Tongue (tissue), 2 donors: ENCODE results near the gene PSMD2. TPM values are rescaled to one million over a fixed set of nuclear protein-coding genes. Genes with fewer than 3 reads are reported as not detected.
"Not testable (repeated sequence)": the region's sequence is repeated elsewhere in the genome, so short reads cannot be mapped to it uniquely, and the experiment has no call there.

Experiments used
- DNase-seq: peaks from one replicate; pipeline ENCODE4 v3.0.0-alpha.2; 2015
- total RNA-seq: library from RNA; depleted of rRNA; stranded (reverse); fragments of >200 nt; gene quantifications from one replicate; pipeline ENCODE4 v1.2.3, GENCODE V29; 2014

The PSMD2 gene
- 280 TPM for total RNA-seq

DNA sequence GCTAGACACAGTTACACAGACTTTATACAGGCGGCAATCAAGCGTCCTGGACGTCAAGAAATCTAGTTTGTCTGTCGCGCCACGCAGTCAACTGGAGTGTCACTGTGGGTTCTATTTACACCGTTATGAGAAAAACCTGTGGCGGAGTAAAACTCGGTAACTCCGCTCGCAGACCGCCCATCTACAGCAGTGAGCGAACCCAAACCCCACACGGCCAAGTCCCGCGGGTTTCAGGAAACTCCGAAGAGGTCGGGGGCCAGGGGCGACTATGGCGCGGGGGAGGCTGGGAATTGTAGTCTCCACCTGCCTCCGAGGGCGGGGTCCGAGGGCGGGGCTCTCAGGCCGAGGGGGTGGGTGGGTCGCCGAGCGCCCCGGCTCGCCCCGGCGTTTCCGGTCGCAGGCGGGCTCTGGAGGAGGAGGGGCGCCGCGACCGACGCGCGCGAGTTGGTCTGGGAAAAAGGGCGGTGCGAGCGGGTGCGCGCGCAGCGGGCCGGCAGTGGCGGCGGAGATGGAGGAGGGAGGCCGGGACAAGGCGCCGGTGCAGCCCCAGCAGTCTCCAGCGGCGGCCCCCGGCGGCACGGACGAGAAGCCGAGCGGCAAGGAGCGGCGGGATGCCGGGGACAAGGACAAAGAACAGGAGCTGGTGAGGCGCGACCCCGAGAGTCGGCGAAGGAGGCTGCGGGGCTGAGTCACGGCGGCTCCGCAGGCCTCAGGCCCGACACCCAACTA is at the start of gene PSMD2:
Gene PSMD2, plus strand, starts transcription at position 483 of the 729 bp plus-strand sequence. Its CDS starts 26 bp downstream, at position 509.
- peak; percentile 99 for DNase-seq

- peak; percentile 97 for DNase-seq
Observed at GRCh38 chr3:184249412-184250166, 49.5 kb upstream of the PSMD2 start, which contains the start of gene EEF1AKMT4. Gene EEF1AKMT4, plus strand, starts transcription at chr3:184249672. Its CDS starts 23 bp downstream, at chr3:184249695.

GRCh38 chr3:184250167-184250828 is 48.7 kb upstream of the PSMD2 start:
- peak; percentile 85 for DNase-seq

GRCh38 chr3:184255291-184256039 is 43.6 kb upstream of the PSMD2 start:
- no peak for DNase-seq

- no peak for DNase-seq
Observed at GRCh38 chr3:184257083-184257915, 41.7 kb upstream of the PSMD2 start.

GRCh38 chr3:184258926-184259325 is 40.1 kb upstream of the PSMD2 start:
- DNase-seq, result no peak

DNA sequence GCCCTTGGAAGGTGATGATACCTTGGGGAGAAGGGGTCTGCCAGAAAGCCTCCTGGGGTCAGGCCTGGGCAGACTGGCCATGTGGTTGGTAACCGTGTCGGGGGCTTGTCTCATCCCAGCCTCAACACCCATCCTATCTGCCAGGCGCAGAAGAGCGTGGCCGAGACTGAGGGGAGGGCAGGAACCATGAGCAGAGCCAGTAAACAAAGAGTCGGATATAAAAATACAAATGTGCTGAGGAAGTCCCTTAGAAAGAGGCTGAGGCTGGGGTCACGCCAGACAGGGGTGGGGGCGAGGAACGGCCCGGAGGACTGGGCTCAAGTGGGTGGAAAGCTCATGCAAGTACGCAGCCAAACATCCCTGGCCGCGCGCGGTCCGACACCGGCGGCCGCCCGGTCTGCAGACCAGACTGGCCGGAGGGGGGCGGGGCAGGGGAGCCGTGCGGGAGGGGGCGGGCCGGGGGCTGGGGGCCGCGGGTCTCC is 39.6 kb upstream of the PSMD2 start:
- DNase-seq, result no peak

GRCh38 chr3:184259878-184260723 is 38.9 kb upstream of the PSMD2 start:
- DNase-seq, result peak; percentile 67

DNA sequence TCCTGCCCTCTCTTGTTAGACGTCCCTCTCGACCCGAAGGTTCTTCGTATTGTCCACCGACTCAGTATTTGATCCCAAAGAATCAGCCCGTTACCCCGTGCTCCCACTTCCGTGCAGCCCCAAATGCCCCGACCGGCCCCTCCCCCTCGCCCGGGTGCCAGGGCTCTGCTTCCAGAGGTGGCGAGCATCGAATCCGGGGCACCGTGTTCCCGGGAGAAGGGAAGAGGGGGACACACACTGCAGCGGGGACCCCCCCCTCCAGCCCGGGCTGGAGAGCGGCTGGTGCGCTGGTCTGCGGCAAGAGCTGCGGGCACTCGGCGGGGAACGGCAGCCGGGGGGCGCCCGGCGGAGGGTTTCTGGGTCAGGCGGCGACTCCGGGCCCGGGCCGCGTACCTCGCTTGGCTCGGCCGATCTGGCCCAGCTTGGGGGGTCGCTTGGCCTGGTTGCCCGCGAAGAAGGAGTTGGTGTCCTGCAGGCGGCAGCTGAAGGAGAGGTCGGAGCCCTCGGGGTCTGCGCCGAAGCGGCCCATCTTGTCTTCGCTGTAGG is 38.2 kb upstream of the PSMD2 start:
- no peak for DNase-seq

DNA sequence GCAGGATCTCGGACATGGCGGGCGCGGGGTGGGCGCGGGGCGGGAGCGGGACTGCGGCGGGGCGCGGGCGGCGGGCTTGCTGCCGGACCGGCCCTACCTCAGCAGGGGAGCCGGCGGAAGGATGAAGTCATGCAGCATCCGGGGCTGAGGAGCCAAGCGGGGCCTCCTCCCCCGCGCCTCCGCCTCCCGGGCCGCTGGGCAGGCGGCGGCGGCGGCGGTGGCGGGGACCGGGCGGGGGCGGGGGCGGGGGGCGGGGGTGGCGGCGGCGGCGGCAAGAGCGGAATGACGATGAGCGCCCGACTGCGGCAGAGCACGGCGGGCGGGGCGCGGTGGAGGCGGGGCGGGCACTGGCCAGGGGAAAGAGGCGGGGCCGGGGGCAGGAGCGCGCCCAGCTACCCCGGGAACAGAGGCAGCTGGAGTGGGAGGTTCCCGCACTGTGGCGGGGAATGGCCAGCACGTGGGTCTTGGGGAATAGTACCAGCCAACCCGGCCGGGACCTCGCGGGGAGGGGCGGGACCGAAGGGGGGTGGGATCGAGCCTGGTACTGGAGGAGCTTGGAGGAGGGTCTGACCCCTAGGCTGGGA is 37.7 kb upstream of the PSMD2 start, which contains the start of gene CAMK2N2:
Gene CAMK2N2, minus strand, starts transcription at position 284 of the 584 bp plus-strand sequence. Its CDS starts 268 bp downstream, at position 16.
- DNase-seq, result peak; percentile 20

- no peak for DNase-seq
Observed at GRCh38 chr3:184261854-184262763, 36.9 kb upstream of the PSMD2 start.

GRCh38 chr3:184262764-184263179 is 36.3 kb upstream of the PSMD2 start:
- DNase-seq, result no peak

- not testable (repeated sequence) for DNase-seq
Observed at GRCh38 chr3:184267249-184267648, 31.8 kb upstream of the PSMD2 start.

DNA sequence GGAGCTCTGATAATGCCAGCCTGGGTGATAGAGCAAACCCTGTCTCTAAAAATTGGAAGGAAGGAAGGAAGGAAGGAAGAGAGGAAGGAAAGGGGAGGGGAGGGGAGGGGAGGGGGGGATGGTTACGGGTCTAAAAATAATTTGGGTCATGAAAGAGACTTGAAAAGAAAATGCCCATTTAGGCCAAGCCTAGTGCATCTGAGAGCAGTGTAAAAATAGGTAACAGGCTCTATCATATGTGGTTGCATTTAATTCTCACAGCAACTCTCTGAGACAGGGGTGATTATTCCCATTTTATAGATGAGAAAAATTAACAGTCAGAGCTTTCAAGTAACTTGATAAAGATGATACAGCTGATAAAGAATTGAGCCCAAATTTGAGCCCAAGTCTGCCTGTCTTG is 26.8 kb upstream of the PSMD2 start:
- no peak for DNase-seq

- no peak for DNase-seq
Observed at GRCh38 chr3:184275381-184275701, 23.7 kb upstream of the PSMD2 start.

GRCh38 chr3:184275961-184276910 is 22.8 kb upstream of the PSMD2 start, which contains the start of gene ECE2:
Gene ECE2, plus strand, starts transcription at chr3:184276022. Its CDS starts 132 bp downstream, at chr3:184276154.
- no peak for DNase-seq

- no peak for DNase-seq
Observed at GRCh38 chr3:184277366-184277765, 21.7 kb upstream of the PSMD2 start.
